HepG2 (cell line): ENCODE results near the gene SYNGR4. TPM values are rescaled to one million over a fixed set of nuclear protein-coding genes. Genes with fewer than 3 reads are reported as not detected.
A peak's percentile ranks its signal among the peaks of the same experiment; 100 is the strongest.

Source experiments
- AHDC1 ChIP-seq: sonication (generic); formaldehyde crosslinking; IDR thresholded peaks from 2 replicates; pipeline ENCODE4 v1.5.1; 2020; ENCODE audit warnings: mild to moderate bottlenecking, missing genetic modification reagents, borderline replicate concordance
- EP300 ChIP-seq, 3 experiments: sonication (generic) in 1 of 3; formaldehyde crosslinking in 1 of 3; IDR thresholded peaks; 2 replicates each; pipeline versions ENCODE4 v1.5.1 to v1.6.1; 2011 to 2020; ENCODE audit warnings: low read depth in 2 of 3, low read length in 2 of 3, borderline replicate concordance in 1 of 3, improper control_type of control experiment in 1 of 3, mild to moderate bottlenecking in 1 of 3, missing genetic modification reagents in 1 of 3, moderate library complexity in 1 of 3
- KAT2B ChIP-seq: fragments of 150-350 bp; IDR thresholded peaks from 2 replicates; pipeline ENCODE4 v1.6.1; 2014; ENCODE audit warnings: low read depth, low read length, borderline replicate concordance
- MAFK ChIP-seq, 2 experiments: IDR thresholded peaks in 1 of 2; conservative IDR thresholded peaks in 1 of 2; 2 replicates each; pipeline ENCODE4 v1.6.1; 2011; ENCODE audit warnings: improper control_type of control experiment in 2 of 2, low read length in 2 of 2
- SMARCC2 ChIP-seq: fragments of 450-650 bp; IDR thresholded peaks from 2 replicates; pipeline ENCODE4 v1.6.1; 2017; ENCODE audit warnings: antibody characterized with exemption, mild to moderate bottlenecking
- ZBTB37 ChIP-seq: sonication (generic); formaldehyde crosslinking; IDR thresholded peaks from 2 replicates; pipeline ENCODE4 v1.4.0; 2020; ENCODE audit warnings: mild to moderate bottlenecking, missing genetic modification reagents
- ZMAT5 ChIP-seq: sonication (generic); formaldehyde crosslinking; IDR thresholded peaks from 2 replicates; pipeline ENCODE4 v1.5.0; 2020; ENCODE audit warnings: mild to moderate bottlenecking, low read depth, missing genetic modification reagents, borderline replicate concordance
- ZNF589 ChIP-seq: sonication (generic); formaldehyde crosslinking; conservative IDR thresholded peaks from 2 replicates; pipeline ENCODE4 v1.8.0; 2022; ENCODE audit warnings: mild to moderate bottlenecking, moderate library complexity, missing genetic modification reagents
- ZNF770 ChIP-seq: sonication (generic); formaldehyde crosslinking; IDR thresholded peaks from 2 replicates; pipeline ENCODE4 v1.5.0; 2020; ENCODE audit warnings: mild to moderate bottlenecking, missing genetic modification reagents
- polyA plus RNA-seq, 8 experiments: library from polyadenylated mRNA; depleted of rRNA in 3 of 8; stranded (reverse) in 7 of 8; unstranded in 1 of 8; fragments of >200 nt; fragmentation: Illumina TruSeq in 4 of 8; extraction: Trizol in 4 of 8; gene quantifications; 2 replicates each; pipeline versions ENCODE4 v1.2.1 to v1.2.3, GENCODE V29; 2011 to 2016; ENCODE audit warnings: low read depth in 4 of 8, missing spikeins in 1 of 8, mixed read lengths in 1 of 8; ENCODE audit not compliant: insufficient read depth in 1 of 8
- total RNA-seq, 5 experiments: library from RNA; depleted of rRNA; stranded (reverse); fragments of >200 nt; fragmentation: Illumina TruSeq; extraction: Trizol; gene quantifications; 2 replicates each; pipeline ENCODE4 v1.2.3, GENCODE V29; 2016; ENCODE audit warnings: low read depth in 1 of 5

The SYNGR4 gene
- total and polyA plus RNA-seq, 2 of the 13 experiments (the other 11 are each of a cell fraction or from before 2014, with no cell fraction given) = not detected

GRCh38 chr19:48390188-48391099, 26.3 kb downstream of the SYNGR4 start (continued):
- no peak for TF ChIP-seq AHDC1 (CRISPR knock-in tag)
- no peak for TF ChIP-seq ZBTB37 (CRISPR knock-in tag)
- TF ChIP-seq KAT2B = no peak
- TF ChIP-seq MAFK (conservative IDR thresholded peaks at IDR 0.05 in 1 of 2, IDR thresholded peaks at IDR 0.05 in 1 of 2; ENCODE audit: low read length in 2 of 2) = no peak
- TF ChIP-seq ZNF589 (CRISPR knock-in tag) = no peak
- TF ChIP-seq SMARCC2 = no peak
- no peak for TF ChIP-seq EP300 (IDR thresholded peaks at IDR 0.05; ENCODE audit: low read depth in 2 of 2, low read length in 2 of 2)
- no peak for TF ChIP-seq EP300 (CRISPR knock-in tag; IDR thresholded peaks at IDR 0.05; ENCODE audit: borderline replicate concordance)
- TF ChIP-seq ZNF770 (CRISPR knock-in tag) = peak; percentile 66
- no peak for TF ChIP-seq ZMAT5 (CRISPR knock-in tag)
